Heart left ventricle (tissue), 16 donors: ENCODE data around the gene KRTAP5-10. TPM values are rescaled to one million over a fixed set of nuclear protein-coding genes. Genes with fewer than 3 reads are reported as not detected.

Experiments used
- ATAC-seq, 4 donors: fragments of 200-7000 bp; cut with Tn5 transposase; one replicate each; pipeline ENCODE4 v1.9.1; 2020 to 2022; ENCODE audit warnings: moderate library complexity in 4 of 4, mild to moderate bottlenecking in 3 of 4, moderate number of reproducible peaks in 1 of 4
- DNase-seq, 5 donors: peaks; one replicate each; pipeline ENCODE4 v3.0.0-alpha.2; 2020
- H3K27ac ChIP-seq, 12 donors: fragments of 200-600 bp; sonication (generic) in 4 of 12; one replicate each; pipeline versions ENCODE4 v1.5.0 to v1.8.0; 2016 to 2022; ENCODE audit warnings: mild to moderate bottlenecking in 2 of 12
- H3K27me3 ChIP-seq, 9 donors: fragments of 200-600 bp; sonication (generic) in 2 of 9; one replicate each; pipeline versions ENCODE4 v1.5.1 to v1.8.0; 2016 to 2022; ENCODE audit warnings: mild to moderate bottlenecking in 3 of 9
- H3K36me3 ChIP-seq, 9 donors: fragments of 200-600 bp; sonication (generic) in 2 of 9; one replicate each; pipeline versions ENCODE4 v1.5.0 to v1.8.0; 2018 to 2022; ENCODE audit warnings: mild to moderate bottlenecking in 2 of 9
- H3K4me1 ChIP-seq, 12 donors: fragments of 200-600 bp; sonication (generic) in 4 of 12; one replicate each; pipeline versions ENCODE4 v1.5.0 to v1.8.0; 2016 to 2022; ENCODE audit warnings: mild to moderate bottlenecking in 3 of 12
- H3K4me3 ChIP-seq, 12 donors: fragments of 200-600 bp; sonication (generic) in 4 of 12; one replicate each; pipeline versions ENCODE4 v1.5.0 to v1.8.0; 2017 to 2022; ENCODE audit warnings: mild to moderate bottlenecking in 9 of 12, moderate library complexity in 4 of 12
- H3K9me3 ChIP-seq, 12 donors: fragments of 200-600 bp; sonication (generic) in 4 of 12; one replicate each; pipeline versions ENCODE4 v1.5.0 to v1.8.0; 2016 to 2022; ENCODE audit warnings: mild to moderate bottlenecking in 1 of 12
- POLR2A ChIP-seq, 2 donors: fragments of 450-650 bp; IDR thresholded peaks; one replicate each; pipeline ENCODE4 v1.6.1; 2017; ENCODE audit warnings: antibody characterized with exemption in 2 of 2, mild to moderate bottlenecking in 2 of 2, moderate library complexity in 2 of 2
- WGBS, 4 donors: extraction: QIAGEN DNeasy Blood & Tissue Kit in 2 of 4; methylation state at CpG; one replicate each; pipeline versions ENCODE4 v1.1.5 to v1.1.7; 2013 to 2018; 5-methylcytosine and 5-hydroxymethylcytosine counted together
- intact Hi-C, 10 donors: fragments of 100-400 bp; cut with DNase I; formaldehyde crosslinking; loops; one replicate each; pipeline versions ENCODE4 v1.11.1 to v1.14.2; 2022
- polyA plus RNA-seq, 2 donors: library from polyadenylated mRNA; stranded (reverse); fragments of 200-250 nt; gene quantifications; one replicate each; pipeline ENCODE4 v1.2.3, GENCODE V29; 2013
- total RNA-seq, 9 donors: library from RNA; depleted of rRNA in 2 of 9; stranded (reverse); fragments of >200 nt in 2 of 9; fragmentation: NEBNext Ultra II Directional in 3 of 9; extraction: Animal tissue kit (Norgen Biotek cat#: 25700) in 3 of 9; gene quantifications; one replicate each; pipeline versions ENCODE4 v1.1.0 to v1.2.4, GENCODE V29; 2016 to 2023
- TF ChIP-seq, protein P1 (sequence below), 12 donors: fragments of 200-600 bp; sonication (generic) in 4 of 12; IDR thresholded peaks; one replicate each; pipeline versions ENCODE4 v1.5.0 to v1.8.0; 2018 to 2022; ENCODE audit warnings: antibody characterized with exemption in 12 of 12, mild to moderate bottlenecking in 5 of 12
- donor health status: ischemic (EF 13 %, LVEDD 7.1; RV severe dilation, severe dysfunction).
- donor health status: healthy with polysubstance abuse.
- donor health status: DM: no; HTN: yes; CAD: no.
- donor health status: DM: no; HTN: no; CAD: no.
- donor health status: ischemic (EF 25% LVEDD 6.9; RV normal size, moderate dysfunction).
- donor health status: ischemic (EF 25% LVEDD 5.7; RV mildly dilated, moderate dysfunction).
- donor health status: healthy.
- donor health status: DM: yes; HTN: yes; CAD: no.
- donor health status: ischemic (EF 35%, LVEDD 5.7; RV mildly dilated, moderate dysfunction).
- donor health status: nonischemic (EF 11% LVEDD 7.7; RV severe dilation, severe dysfunction).
- donor health status: DM: yes; HTN: yes; CAD: no.
- donor health status: PGD.
- donor health status: ischemic (EF 29% LVEDD 5.4; RV normal size, mild dysfunction).
- donor health status: nonischemic (EF 23%, LVEDD 6.1; RV moderate dilation, normal function).

Gene KRTAP5-10
- total and polyA plus RNA-seq, 11 donors: not detected

- intact Hi-C loops: no loop called here
- 94 to 97% (median 95%) methylated on average over 1 of the region's 1 CpG for WGBS, 4 donors
These were observed 13.7 kb upstream of the KRTAP5-10 start for GRCh38 chr11:71551711-71552110.

GRCh38 chr11:71554996-71555395 is 10.4 kb upstream of the KRTAP5-10 start:
- Histone ChIP-seq H3K4me3 (no peak overlapping the region), H3K9me3 (peaks cover 0 to 2% (median 0%) of the 10 kb centered on the region in 12 donors), H3K4me1 (peaks cover 0 to under 1% (median 0%) of the 10 kb centered on the region in 12 donors), H3K27ac (no peak overlapping the region), H3K36me3 (no peaks in the 10 kb centered on the region), H3K27me3 (no peaks in the 10 kb centered on the region)
- intact Hi-C loops: no loop called here
- TF ChIP-seq, protein P1, sequence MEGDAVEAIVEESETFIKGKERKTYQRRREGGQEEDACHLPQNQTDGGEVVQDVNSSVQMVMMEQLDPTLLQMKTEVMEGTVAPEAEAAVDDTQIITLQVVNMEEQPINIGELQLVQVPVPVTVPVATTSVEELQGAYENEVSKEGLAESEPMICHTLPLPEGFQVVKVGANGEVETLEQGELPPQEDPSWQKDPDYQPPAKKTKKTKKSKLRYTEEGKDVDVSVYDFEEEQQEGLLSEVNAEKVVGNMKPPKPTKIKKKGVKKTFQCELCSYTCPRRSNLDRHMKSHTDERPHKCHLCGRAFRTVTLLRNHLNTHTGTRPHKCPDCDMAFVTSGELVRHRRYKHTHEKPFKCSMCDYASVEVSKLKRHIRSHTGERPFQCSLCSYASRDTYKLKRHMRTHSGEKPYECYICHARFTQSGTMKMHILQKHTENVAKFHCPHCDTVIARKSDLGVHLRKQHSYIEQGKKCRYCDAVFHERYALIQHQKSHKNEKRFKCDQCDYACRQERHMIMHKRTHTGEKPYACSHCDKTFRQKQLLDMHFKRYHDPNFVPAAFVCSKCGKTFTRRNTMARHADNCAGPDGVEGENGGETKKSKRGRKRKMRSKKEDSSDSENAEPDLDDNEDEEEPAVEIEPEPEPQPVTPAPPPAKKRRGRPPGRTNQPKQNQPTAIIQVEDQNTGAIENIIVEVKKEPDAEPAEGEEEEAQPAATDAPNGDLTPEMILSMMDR (IDR thresholded peaks at IDR 0.05): no peak
- no peak for TF ChIP-seq POLR2A (IDR thresholded peaks at IDR 0.05)
- WGBS, 4 donors: 69 to 90% (median 79%) methylated on average over 3 to 6 of the region's 6 CpGs
- no peak for DNase-seq
- ATAC-seq: no peak

More at GRCh38 chr11:71551711-71552110, 13.7 kb upstream of the KRTAP5-10 start:
- no peak for TF ChIP-seq POLR2A (IDR thresholded peaks at IDR 0.05)
- TF ChIP-seq, protein P1 (IDR thresholded peaks at IDR 0.05): no peak
- no peaks in the 10 kb centered on the region for H3K36me3 ChIP-seq
- H3K4me3 ChIP-seq: no peak overlapping the region
- H3K27ac ChIP-seq: no peak overlapping the region
- no peaks in the 10 kb centered on the region for H3K9me3 ChIP-seq
- H3K4me1 ChIP-seq: peaks cover 0 to 9% (median 0%) of the 10 kb centered on the region in 12 donors
- DNase-seq (no peak), ATAC-seq (no peak)
- H3K27me3 ChIP-seq: peaks cover 0 to 11% (median 0%) of the 10 kb centered on the region in 9 donors

DNA sequence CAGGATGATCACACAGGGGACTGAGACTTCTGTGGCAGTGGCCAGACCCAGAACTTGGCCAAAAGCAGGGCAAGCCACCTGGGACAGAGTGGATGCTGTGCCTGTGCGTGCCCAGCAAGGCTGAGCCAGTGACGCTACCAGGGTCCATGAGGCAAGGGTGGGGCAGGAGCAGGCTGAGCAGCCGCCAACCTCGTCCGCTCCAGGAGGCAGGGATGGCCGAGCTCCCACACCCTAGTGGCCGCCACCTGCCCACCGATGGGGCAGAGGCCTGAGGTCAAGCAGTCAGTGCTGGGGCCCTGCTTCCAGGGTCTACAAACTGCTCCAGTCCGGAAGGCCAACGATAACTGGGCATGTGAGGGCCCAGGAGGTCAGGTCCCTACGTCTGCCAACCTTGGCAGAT is 9.9 kb upstream of the KRTAP5-10 start:
- no peak for TF ChIP-seq POLR2A (IDR thresholded peaks at IDR 0.05)
- TF ChIP-seq, protein P1 (IDR thresholded peaks at IDR 0.05): no peak
- no peaks in the 10 kb centered on the region for H3K4me1 ChIP-seq
- no peaks in the 10 kb centered on the region for H3K36me3 ChIP-seq
- DNase-seq (no peak), ATAC-seq (no peak)
- no peak overlapping the region for H3K4me3 ChIP-seq
- H3K27me3 ChIP-seq: no peaks in the 10 kb centered on the region
- H3K27ac ChIP-seq: no peak overlapping the region
- 84 to 95% (median 94%) methylated on average over 4 to 11 of the region's 11 CpGs for WGBS, 4 donors
- intact Hi-C loops: no loop called here
- H3K9me3 ChIP-seq: peaks cover 0 to 6% (median 0%) of the 10 kb centered on the region in 12 donors

- ATAC-seq (no peak), DNase-seq (no peak)
- 83 to 93% (median 87%) methylated on average over 4 of the region's 4 CpGs for WGBS, 4 donors
- Histone ChIP-seq H3K27me3 (no peaks in the 10 kb centered on the region), H3K4me3 (no peak overlapping the region), H3K9me3 (peaks cover 0 to 6% (median 0%) of the 10 kb centered on the region in 12 donors), H3K27ac (no peak overlapping the region), H3K36me3 (no peaks in the 10 kb centered on the region), H3K4me1 (no peaks in the 10 kb centered on the region)
- intact Hi-C loops: no loop called here
- TF ChIP-seq, protein P1 (IDR thresholded peaks at IDR 0.05): no peak
- no peak for TF ChIP-seq POLR2A (IDR thresholded peaks at IDR 0.05)
These were observed 9.3 kb upstream of the KRTAP5-10 start for GRCh38 chr11:71556018-71556417.
